Psoas muscle (tissue), 8 donors: ENCODE data around the gene MTFR1L. TPM values are rescaled to one million over a fixed set of nuclear protein-coding genes. Genes with fewer than 3 reads are reported as not detected.

Source experiments
- ATAC-seq, 4 donors: fragments of 200-7000 bp; cut with Tn5 transposase; one replicate each; pipeline ENCODE4 v1.9.1; 2020; ENCODE audit warnings: moderate library complexity in 3 of 4, mild to moderate bottlenecking in 2 of 4
- DNase-seq, 2 donors: peaks; one replicate each; pipeline ENCODE4 v3.0.0-alpha.2; 2020
- H3K27ac ChIP-seq: fragments of 200-600 bp; one replicate; pipeline ENCODE4 v1.8.0; 2022
- H3K27me3 ChIP-seq, 3 donors: fragments of 200-600 bp in 1 of 3; one replicate each; pipeline versions ENCODE4 v1.6.1 to v1.8.0; 2013 to 2022; ENCODE audit warnings: low read length in 2 of 3, mild to moderate bottlenecking in 2 of 3, moderate library complexity in 1 of 3; ENCODE audit not compliant: insufficient read depth in 3 of 3
- H3K36me3 ChIP-seq, 2 donors: fragments of 200-600 bp in 1 of 2; one replicate each; pipeline versions ENCODE4 v1.6.1 to v1.8.0; 2013 to 2022; ENCODE audit warnings: low read depth in 1 of 2, mild to moderate bottlenecking in 1 of 2, moderate library complexity in 1 of 2; ENCODE audit not compliant: insufficient read depth in 1 of 2
- H3K4me1 ChIP-seq: fragments of 200-600 bp; one replicate; pipeline ENCODE4 v1.8.0; 2022
- H3K4me3 ChIP-seq: fragments of 200-600 bp; one replicate; pipeline ENCODE4 v1.8.0; 2022; ENCODE audit warnings: mild to moderate bottlenecking
- H3K9me3 ChIP-seq: fragments of 200-600 bp; one replicate; pipeline ENCODE4 v1.8.0; 2022
- CTCF ChIP-seq: fragments of 200-600 bp; IDR thresholded peaks from one replicate; pipeline ENCODE4 v1.8.0; 2022; ENCODE audit warnings: antibody characterized with exemption
- WGBS, 3 donors: extraction: QIAGEN DNeasy Blood & Tissue Kit; methylation state at CpG; one replicate each; pipeline versions ENCODE4 v1.1.6 to v1.1.7; 2013; 5-methylcytosine and 5-hydroxymethylcytosine counted together
- intact Hi-C, 2 donors: fragments of 100-400 bp; cut with DNase I; formaldehyde crosslinking; loops; one replicate each; pipeline versions ENCODE4 v1.11.0 to v1.14.2; 2022
- polyA plus RNA-seq, 3 donors: library from polyadenylated mRNA; stranded (reverse); fragments of 200-250 nt; gene quantifications; one replicate each; pipeline ENCODE4 v1.2.3, GENCODE V29; 2013
- total RNA-seq, 4 donors: library from RNA; stranded (reverse); fragmentation: NEBNext Ultra II Directional in 2 of 4; extraction: Animal tissue kit (Norgen Biotek cat#: 25700) in 2 of 4; gene quantifications; one replicate each; pipeline versions ENCODE4 v1.2.1 to v1.2.4, GENCODE V29; 2021 to 2023
- donor health status: healthy with polysubstance abuse.
- donor health status: DM: no; HTN: no; CAD: no; lungs with moderate emphysema.
- donor health status: Bipolar disorder and iron deficiency.
- donor health status: healthy.
- donor health status: DM: yes; HTN: yes; CAD: no.
- donor health status: DM: no; HTN: no; CAD: no.
- donor health status: DM: no; HTN: no; CAD: no.
- donor health status: DM: yes; HTN: yes; CAD: no.

MTFR1L gene
- total and polyA plus RNA-seq, 7 donors = 85.2 to 135 (median 99.2) TPM

GRCh38 chr1:25782608-25783201 is 37.0 kb upstream of the MTFR1L start:
- intact Hi-C loops = no loop called here
- Histone ChIP-seq H3K27me3 (no peaks in the 10 kb centered on the region), H3K9me3 (no peaks in the 10 kb centered on the region), H3K4me3 (no peak overlapping the region), H3K4me1 (peaks cover 40% of the 10 kb centered on the region), H3K27ac (no peak overlapping the region), H3K36me3 (peaks cover 0 to 7% of the 10 kb centered on the region in 2 donors)
- no peak for TF ChIP-seq CTCF
- DNase-seq (no peak), ATAC-seq (no peak)
- 66 to 78% (median 67%) methylated on average over 18 of the region's 18 CpGs for WGBS, 3 donors

GRCh38 chr1:25784575-25785051 is 35.1 kb upstream of the MTFR1L start:
- WGBS, 3 donors = 28 to 47% (median 29%) methylated on average over 9 of the region's 9 CpGs
- peaks cover 45% of the 10 kb centered on the region for H3K4me1 ChIP-seq
- peaks cover 0 to 7% of the 10 kb centered on the region in 2 donors for H3K36me3 ChIP-seq
- no peaks in the 10 kb centered on the region for H3K9me3 ChIP-seq
- TF ChIP-seq CTCF = no peak
- ATAC-seq (peak; percentile 81 to 89 (median 84)), DNase-seq (peak; percentile 68 to 84)
- intact Hi-C loops = no loop called here
- peak overlapping the region; percentile 71 for H3K27ac ChIP-seq
- H3K4me3 ChIP-seq = no peak overlapping the region
- no peaks in the 10 kb centered on the region for H3K27me3 ChIP-seq

GRCh38 chr1:25785333-25786067 is 34.3 kb upstream of the MTFR1L start:
- Histone ChIP-seq H3K4me1 (peaks cover 45% of the 10 kb centered on the region), H3K9me3 (no peaks in the 10 kb centered on the region), H3K27me3 (no peaks in the 10 kb centered on the region), H3K4me3 (no peak overlapping the region), H3K36me3 (peaks cover 0 to 7% of the 10 kb centered on the region in 2 donors), H3K27ac (peak overlapping the region; percentile 71)
- WGBS, 3 donors = 73 to 84% (median 78%) methylated on average over 10 of the region's 10 CpGs
- no peak for DNase-seq
- peak in 1 of 4 donors; percentile 2 for ATAC-seq
- TF ChIP-seq CTCF = no peak
- intact Hi-C loops = no loop called here

GRCh38 chr1:25786887-25787759 is 32.6 kb upstream of the MTFR1L start:
- intact Hi-C loops = no loop called here
- Histone ChIP-seq H3K9me3 (no peaks in the 10 kb centered on the region), H3K4me1 (peaks cover 45% of the 10 kb centered on the region), H3K27me3 (no peaks in the 10 kb centered on the region), H3K36me3 (peaks cover 0 to 7% of the 10 kb centered on the region in 2 donors), H3K4me3 (no peak overlapping the region), H3K27ac (peak overlapping the region; percentile 71)
- no peak for TF ChIP-seq CTCF
- ATAC-seq (peak; percentile 59 to 81 (median 72)), DNase-seq (no peak)
- WGBS, 3 donors = 42 to 55% (median 44%) methylated on average over 11 of the region's 11 CpGs
